ENCODE measurements around the gene HOXB5.

Gene HOXB5

GRCh38 chr17:48592057-48592514 lies 1.5 kb downstream of the HOXB5 start:
- H3K79me2 ChIP-seq (ENCODE audit: control insufficient read depth, low read length), result no peaks in the 10 kb centered on the region

GRCh38 chr17:48591255-48592056 lies 2.1 kb downstream of the HOXB5 start:
- Histone ChIP-seq H3K4me3 (ENCODE audit: low read length) (no peak overlapping the region), H3K4me1 (ENCODE audit: control insufficient read depth, low read length) (peaks cover 1% of the 10 kb centered on the region), H3K36me3 (ENCODE audit: control insufficient read depth, low read length) (no peaks in the 10 kb centered on the region)

More at GRCh38 chr17:48592057-48592514, 1.5 kb downstream of the HOXB5 start:
- TF ChIP-seq CTCF (IDR thresholded peaks at IDR 0.05; ENCODE audit: low read depth, low read length, poor library complexity, severe bottlenecking) (no peak), EZH2phosphoT487 (IDR thresholded peaks at IDR 0.05; ENCODE audit: borderline replicate concordance, low read length) (no peak)
- no peaks in the 10 kb centered on the region for H3K9me2 ChIP-seq (replicated peaks; ENCODE audit: control insufficient read depth, low read length)
- H4K20me1 ChIP-seq (ENCODE audit: control insufficient read depth, insufficient read depth, low read depth, low read length), result peaks cover 1% of the 10 kb centered on the region; the same call in 1 of the 2 replicates
- no peak overlapping the region for H3K27ac ChIP-seq (ENCODE audit: low read depth, low read length)
- no peaks in the 10 kb centered on the region for H3K9me3 ChIP-seq (ENCODE audit: control insufficient read depth, insufficient read depth, low read length)
- no peak overlapping the region for H3K4me3 ChIP-seq (ENCODE audit: low read length)
- no peak overlapping the region for H3K4me2 ChIP-seq (ENCODE audit: low read length)
- H3K27me3 ChIP-seq (ENCODE audit: control insufficient read depth, low read length), result peaks cover 73% of the 10 kb centered on the region
- H3K4me1 ChIP-seq (ENCODE audit: control insufficient read depth, low read length), result no peaks in the 10 kb centered on the region
- no peaks in the 10 kb centered on the region for H3K36me3 ChIP-seq (ENCODE audit: control insufficient read depth, low read length)
- H3F3A ChIP-seq (ENCODE audit: control insufficient read depth, insufficient read depth), result no peaks in the 10 kb centered on the region

GRCh38 chr17:48590607-48591161 lies 2.9 kb downstream of the HOXB5 start:
- Histone ChIP-seq H3K27ac (ENCODE audit: low read depth, low read length) (no peak overlapping the region), H3K36me3 (ENCODE audit: control insufficient read depth, low read length) (no peaks in the 10 kb centered on the region), H3F3A (ENCODE audit: control insufficient read depth, insufficient read depth) (no peaks in the 10 kb centered on the region), H3K9me2 (replicated peaks; ENCODE audit: control insufficient read depth, low read length) (no peaks in the 10 kb centered on the region), H4K20me1 (ENCODE audit: control insufficient read depth, insufficient read depth, low read depth, low read length) (peaks cover 4% of the 10 kb centered on the region; the same call in 1 of the 2 replicates), H3K4me1 (ENCODE audit: control insufficient read depth, low read length) (peaks cover 9% of the 10 kb centered on the region), H3K4me2 (ENCODE audit: low read length) (no peak overlapping the region), H3K4me3 (ENCODE audit: low read length) (no peak overlapping the region), H3K79me2 (ENCODE audit: control insufficient read depth, low read length) (no peaks in the 10 kb centered on the region), H3K9me3 (ENCODE audit: control insufficient read depth, insufficient read depth, low read length) (no peaks in the 10 kb centered on the region), H3K27me3 (ENCODE audit: control insufficient read depth, low read length) (peaks cover 73% of the 10 kb centered on the region)
- TF ChIP-seq CTCF (IDR thresholded peaks at IDR 0.05; ENCODE audit: low read depth, low read length, poor library complexity, severe bottlenecking), result no peak
- no peak for TF ChIP-seq EZH2phosphoT487 (IDR thresholded peaks at IDR 0.05; ENCODE audit: borderline replicate concordance, low read length)

More at GRCh38 chr17:48591255-48592056, 2.1 kb downstream of the HOXB5 start:
- Histone ChIP-seq H3K27me3 (ENCODE audit: control insufficient read depth, low read length) (peaks cover 73% of the 10 kb centered on the region), H4K20me1 (ENCODE audit: control insufficient read depth, insufficient read depth, low read depth, low read length) (no peaks in the 10 kb centered on the region; the same call in 1 of the 2 replicates), H3K4me2 (ENCODE audit: low read length) (no peak overlapping the region), H3K9me2 (replicated peaks; ENCODE audit: control insufficient read depth, low read length) (no peaks in the 10 kb centered on the region), H3K27ac (ENCODE audit: low read depth, low read length) (no peak overlapping the region), H3F3A (ENCODE audit: control insufficient read depth, insufficient read depth) (no peaks in the 10 kb centered on the region), H3K79me2 (ENCODE audit: control insufficient read depth, low read length) (no peaks in the 10 kb centered on the region), H3K9me3 (ENCODE audit: control insufficient read depth, insufficient read depth, low read length) (no peaks in the 10 kb centered on the region)
- no peak for TF ChIP-seq CTCF (IDR thresholded peaks at IDR 0.05; ENCODE audit: low read depth, low read length, poor library complexity, severe bottlenecking)
- TF ChIP-seq EZH2phosphoT487 (IDR thresholded peaks at IDR 0.05; ENCODE audit: borderline replicate concordance, low read length), result no peak
